ENCODE data around the gene CUZD1. TPM values are rescaled to one million over a fixed set of nuclear protein-coding genes. Genes with fewer than 3 reads are reported as not detected.

The CUZD1 gene
- total and polyA plus RNA-seq, 9 of the 15 experiments (the other 6 are each of a cell fraction or from before 2014, with no cell fraction given) = 0.51 to 1.7 (median 1.1) TPM

GRCh38 chr10:122877264-122877663 lies 31.6 kb upstream of the CUZD1 start:
- CTCF ChIA-PET (ENCODE audit: low intra/inter-chr PET ratio) = no interaction called here
- peak overlapping the region; percentile 52; the same call in 2 of the 3 replicates for H3K27ac ChIP-seq (ENCODE audit: extremely low read depth, low read depth, low read length)
- H3K4me3 ChIP-seq = no peak overlapping the region; the same call in 1 of the 2 replicates
- no peak overlapping the region; a peak in 1 of 4 replicates for H3K9ac ChIP-seq (ENCODE audit: insufficient read depth in 1 of 2, low read depth in 2 of 2, low read length in 2 of 2)
- FAIRE-seq (peak; percentile 77), DNase-seq (ENCODE audit: extremely low read depth in 1 of 4, low spot score in 3 of 4) (peak; percentile 11 to 66 (median 22)), ATAC-seq (peak; percentile 17; the same call in 2 of the 3 replicates)
- peak overlapping the region; percentile 62 for H3K4me2 ChIP-seq (ENCODE audit: insufficient read depth, low read length)
- H2AFZ ChIP-seq (ENCODE audit: low read depth, low read length) = no peak overlapping the region
- in situ Hi-C loops (cut with MboI) (no loop called here), intact Hi-C loops (cut with micrococcal nuclease) (loop anchor here (5.0 kb wide), 1 partner anchor 75 kb away; the partner anchor contains the start of gene C10orf88)
- peaks cover 3% of the 10 kb centered on the region for H3K9me1 ChIP-seq (ENCODE audit: control insufficient read depth, insufficient read depth, low read length)
- H3K9me3 ChIP-seq (replicated peaks; ENCODE audit: control insufficient read depth, insufficient read depth, low read depth, low read length) = no peaks in the 10 kb centered on the region
- peaks cover 74% of the 10 kb centered on the region for H3K79me2 ChIP-seq (ENCODE audit: control insufficient read depth, insufficient read depth, low read length)
- peaks cover 27% of the 10 kb centered on the region; the same call in 1 of the 3 replicates for H3K36me3 ChIP-seq (ENCODE audit: control insufficient read depth, insufficient read depth, low read length)
- no peaks in the 10 kb centered on the region for H4K20me1 ChIP-seq (replicated peaks; ENCODE audit: control insufficient read depth, insufficient read depth, low read length)
- H3K27me3 ChIP-seq (ENCODE audit: control insufficient read depth in 2 of 2, insufficient read depth in 2 of 2, low read length in 2 of 2) = no peaks in the 10 kb centered on the region
- POLR2A ChIA-PET = interaction anchor here (1.4 kb wide), 1 partner anchor 13 kb away, joined by 3 read pairs; no protein-coding TSS in a partner anchor
- 0% methylated on average over 1 of the region's 1 CpG for WGBS (ENCODE audit: insufficient coverage, low coverage, missing lambda C conversion rate)
- peaks cover 9 to 24% of the 10 kb centered on the region in 2 experiments for H3K4me1 ChIP-seq (replicated peaks in 1 of 2; ENCODE audit: control insufficient read depth in 2 of 2, insufficient read depth in 2 of 2, low read length in 2 of 2)
- no TSS peak for BruUV-seq (replicated peaks)
- TF ChIP-seq CCNT2 (IDR thresholded peaks at IDR 0.05; ENCODE audit: borderline replicate concordance, extremely low read depth, insufficient read length, low read depth, low read length) (peak; percentile 46), ZNF764 (CRISPR knock-in tag; IDR thresholded peaks at IDR 0.05; ENCODE audit: low read depth) (no peak), ZNF668 (CRISPR knock-in tag; IDR thresholded peaks at IDR 0.05) (no peak), CHCHD3 (CRISPR knock-in tag; IDR thresholded peaks at IDR 0.05) (no peak), CAMTA2 (CRISPR knock-in tag; conservative IDR thresholded peaks at IDR 0.05) (no peak), MEF2D (tag; conservative IDR thresholded peaks at IDR 0.05; ENCODE audit: low read depth) (no peak), ZNF263 (CRISPR knock-in tag; IDR thresholded peaks at IDR 0.05; ENCODE audit: borderline replicate concordance) (no peak), ZNF445 (CRISPR knock-in tag; IDR thresholded peaks at IDR 0.05; ENCODE audit: low read depth) (no peak), KLF6 (CRISPR knock-in tag; IDR thresholded peaks at IDR 0.05; ENCODE audit: borderline replicate concordance) (no peak), ZNF408 (CRISPR knock-in tag; IDR thresholded peaks at IDR 0.05; ENCODE audit: low read depth) (no peak), TAL1 (IDR thresholded peaks at IDR 0.05) (peak; percentile 71), SRSF7 (optimal IDR thresholded peaks at IDR 0.05; ENCODE audit: low read depth, low read length) (no peak), ARID3B (CRISPR knock-in tag; IDR thresholded peaks at IDR 0.05; ENCODE audit: borderline replicate concordance) (no peak), CC2D1A (IDR thresholded peaks at IDR 0.05) (no peak), SMAD4 (CRISPR knock-in tag; conservative IDR thresholded peaks at IDR 0.05) (peak; percentile 64), L3MBTL2 (IDR thresholded peaks at IDR 0.05) (no peak), ZZZ3 (IDR thresholded peaks at IDR 0.05) (no peak), RCOR1 (IDR thresholded peaks at IDR 0.05; ENCODE audit: borderline replicate concordance in 1 of 2, low read depth in 2 of 2, low read length in 2 of 2) (peak in 1 of 2 experiments; percentile 21; a peak in 1 of 4 replicates), ZNF57 (CRISPR knock-in tag; IDR thresholded peaks at IDR 0.05) (no peak), ZC3H8 (IDR thresholded peaks at IDR 0.05) (no peak), ZBTB33 (CRISPR knock-in tag; IDR thresholded peaks at IDR 0.05) (no peak)
